Ishikawa (cell line): Measurements from ENCODE around the gene SNRNP48.

ENCODE experiments used
- CEBPB ChIP-seq: IDR thresholded peaks from 2 replicates; pipeline ENCODE4 v1.6.1; 2012
- CREB1 ChIP-seq: IDR thresholded peaks from 2 replicates; pipeline ENCODE4 v1.6.1; 2012; ENCODE audit warnings: low read depth
- EGR1 ChIP-seq: IDR thresholded peaks from 2 replicates; pipeline ENCODE4 v1.6.1; 2012
- EP300 ChIP-seq: IDR thresholded peaks from 2 replicates; pipeline ENCODE4 v1.6.1; 2012; ENCODE audit warnings: borderline replicate concordance
- FOXM1 ChIP-seq: IDR thresholded peaks from 2 replicates; pipeline ENCODE4 v1.6.1; 2012; ENCODE audit warnings: low read depth, borderline replicate concordance
- NFIC ChIP-seq: IDR thresholded peaks from 2 replicates; pipeline ENCODE4 v1.6.1; 2012
- RAD21 ChIP-seq: IDR thresholded peaks from 2 replicates; pipeline ENCODE4 v1.6.1; 2012; ENCODE audit warnings: low read depth
- REST ChIP-seq: IDR thresholded peaks from 2 replicates; pipeline ENCODE4 v1.6.1; 2012; ENCODE audit warnings: low read depth, mild to moderate bottlenecking
- TAF1 ChIP-seq: IDR thresholded peaks from 2 replicates; pipeline ENCODE4 v1.6.1; 2012; ENCODE audit warnings: low read depth, mild to moderate bottlenecking
- TCF12 ChIP-seq: IDR thresholded peaks from 2 replicates; pipeline ENCODE4 v1.6.1; 2012; ENCODE audit warnings: low read depth
- TEAD4 ChIP-seq: IDR thresholded peaks from 2 replicates; pipeline ENCODE4 v1.6.1; 2012
- YY1 ChIP-seq: IDR thresholded peaks from 2 replicates; pipeline ENCODE4 v1.6.1; 2012; ENCODE audit warnings: low read depth
- ZBTB7A ChIP-seq: IDR thresholded peaks from 2 replicates; pipeline ENCODE4 v1.6.1; 2012; ENCODE audit warnings: low read depth
- TF ChIP-seq, protein P1 (sequence below): IDR thresholded peaks from 2 replicates; pipeline ENCODE4 v1.6.1; 2012
- TF ChIP-seq, protein P2 (sequence below): IDR thresholded peaks from 2 replicates; pipeline ENCODE4 v1.6.1; 2012

SNRNP48 gene

DNA sequence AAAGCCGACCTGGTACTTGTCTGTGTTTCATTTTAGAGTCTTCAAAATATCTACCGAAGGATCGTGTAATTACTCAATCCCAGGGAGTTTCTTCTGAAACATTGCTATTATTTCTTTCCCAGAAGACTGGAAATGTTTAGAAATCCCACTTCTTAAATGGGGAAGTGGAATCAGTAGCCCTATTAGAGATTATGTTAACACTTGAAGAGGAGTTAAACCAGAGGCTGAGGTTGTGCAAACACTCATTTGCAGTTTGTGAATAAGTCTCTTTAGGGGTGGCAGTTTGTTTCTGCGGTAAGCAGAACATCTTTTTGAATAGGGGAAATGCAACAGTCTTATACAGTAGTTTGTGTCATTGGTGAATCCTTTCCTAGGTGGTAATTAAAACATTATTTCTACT, 27.2 kb upstream of the SNRNP48 start:
- no peak for TF ChIP-seq CEBPB
- TF ChIP-seq RAD21 = no peak
- no peak for TF ChIP-seq EGR1
- TF ChIP-seq NFIC = no peak
- no peak for TF ChIP-seq EP300

- no peak for TF ChIP-seq CREB1
- TF ChIP-seq CEBPB = no peak
- TF ChIP-seq TEAD4 = no peak
- no peak for TF ChIP-seq TAF1
- no peak for TF ChIP-seq NFIC
- no peak for TF ChIP-seq TCF12
- TF ChIP-seq ZBTB7A = no peak
- no peak for TF ChIP-seq YY1
- no peak for TF ChIP-seq EGR1
- TF ChIP-seq, protein P1, sequence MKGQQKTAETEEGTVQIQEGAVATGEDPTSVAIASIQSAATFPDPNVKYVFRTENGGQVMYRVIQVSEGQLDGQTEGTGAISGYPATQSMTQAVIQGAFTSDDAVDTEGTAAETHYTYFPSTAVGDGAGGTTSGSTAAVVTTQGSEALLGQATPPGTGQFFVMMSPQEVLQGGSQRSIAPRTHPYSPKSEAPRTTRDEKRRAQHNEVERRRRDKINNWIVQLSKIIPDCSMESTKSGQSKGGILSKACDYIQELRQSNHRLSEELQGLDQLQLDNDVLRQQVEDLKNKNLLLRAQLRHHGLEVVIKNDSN = no peak
- no peak for TF ChIP-seq RAD21
- no peak for TF ChIP-seq FOXM1
- no peak for TF ChIP-seq REST
- TF ChIP-seq, protein P2, sequence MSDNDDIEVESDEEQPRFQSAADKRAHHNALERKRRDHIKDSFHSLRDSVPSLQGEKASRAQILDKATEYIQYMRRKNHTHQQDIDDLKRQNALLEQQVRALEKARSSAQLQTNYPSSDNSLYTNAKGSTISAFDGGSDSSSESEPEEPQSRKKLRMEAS = no peak
- no peak for TF ChIP-seq EP300
These were observed 23.9 kb upstream of the SNRNP48 start for GRCh38 chr6:7566107-7566506.

- TF ChIP-seq RAD21 = peak; percentile 37; the same call in 1 of the 2 replicates
- TF ChIP-seq CEBPB = no peak
These were observed 23.3 kb upstream of the SNRNP48 start for GRCh38 chr6:7566617-7567173.

- no peak for TF ChIP-seq TEAD4
- TF ChIP-seq, protein P2 = no peak
- TF ChIP-seq REST = no peak
- no peak for TF ChIP-seq FOXM1
These were observed 22.0 kb upstream of the SNRNP48 start for GRCh38 chr6:7568021-7568420.

DNA sequence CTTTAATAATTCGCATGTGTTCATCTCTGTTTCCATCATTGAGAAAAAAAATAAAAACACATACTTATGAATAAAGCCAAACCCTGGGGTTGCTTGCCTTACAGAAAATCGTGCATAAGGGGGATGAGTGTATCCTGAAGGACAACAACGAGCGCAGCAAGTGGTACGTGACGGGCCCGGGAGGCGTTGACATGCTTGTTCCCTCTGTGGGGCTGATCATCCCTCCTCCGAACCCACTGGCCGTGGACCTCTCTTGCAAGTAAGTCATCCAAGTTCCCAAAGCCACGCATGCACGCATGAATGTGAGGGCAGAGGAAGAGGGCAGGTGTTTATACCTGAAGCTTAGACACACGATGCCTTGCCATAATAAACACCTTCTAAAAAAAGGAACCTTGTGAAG, 20.9 kb upstream of the SNRNP48 start:
- TF ChIP-seq EP300 (no peak), ZBTB7A (no peak), CREB1 (no peak), REST (no peak), CEBPB (no peak), TEAD4 (no peak), EGR1 (no peak), FOXM1 (no peak), RAD21 (no peak), TAF1 (no peak), YY1 (no peak), NFIC (no peak), TCF12 (no peak)
- TF ChIP-seq, protein P2 = no peak
- TF ChIP-seq, protein P1 = no peak
